ENCODE measurements around the gene TRIM47. TPM values are rescaled to one million over a fixed set of nuclear protein-coding genes. Genes with fewer than 3 reads are reported as not detected.
A peak's percentile ranks its signal among the peaks of the same experiment; 100 is the strongest.

The TRIM47 gene
- total and polyA plus RNA-seq, 2 of the 13 experiments (the other 11 are each of a cell fraction or from before 2014, with no cell fraction given), result 33.5 to 82.0 TPM

DNA sequence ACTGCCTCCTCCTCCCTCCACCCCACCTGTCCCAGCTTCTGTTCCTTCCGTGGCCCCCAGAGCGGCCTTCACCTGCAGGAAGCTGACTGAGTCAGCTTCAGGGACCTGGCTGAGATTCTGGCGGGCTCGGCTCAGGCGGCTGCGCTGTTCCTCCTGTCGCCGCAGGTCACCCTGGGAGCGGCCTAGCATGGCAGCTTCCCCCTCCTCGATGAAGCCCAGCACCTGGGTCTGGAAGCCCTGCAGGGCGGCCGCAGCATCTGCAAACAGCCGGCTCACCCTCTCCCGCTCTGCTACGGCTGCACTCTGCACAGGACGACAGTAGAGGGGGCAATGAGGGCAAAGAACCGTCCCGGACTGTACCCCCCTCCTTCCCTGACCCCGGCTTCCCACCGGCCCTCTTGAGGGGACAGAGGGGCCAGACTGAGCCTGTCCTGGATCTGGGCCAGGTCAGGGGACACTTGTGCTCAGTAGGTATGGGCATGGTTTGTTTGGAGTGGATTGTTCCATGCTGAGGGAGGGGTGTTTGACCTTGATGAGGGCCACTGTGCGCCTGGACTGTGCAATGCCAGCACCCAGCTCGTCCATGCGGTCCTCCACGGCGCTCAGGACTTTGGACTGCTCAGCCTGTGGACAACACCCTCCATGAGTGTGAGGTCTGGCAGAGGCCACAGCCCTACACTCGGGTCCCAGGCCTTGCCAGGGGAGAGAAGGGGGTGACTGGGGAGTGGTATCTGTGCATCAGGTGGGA, 2.0 kb downstream of the TRIM47 start (continued):
- TF ChIP-seq, protein P1, sequence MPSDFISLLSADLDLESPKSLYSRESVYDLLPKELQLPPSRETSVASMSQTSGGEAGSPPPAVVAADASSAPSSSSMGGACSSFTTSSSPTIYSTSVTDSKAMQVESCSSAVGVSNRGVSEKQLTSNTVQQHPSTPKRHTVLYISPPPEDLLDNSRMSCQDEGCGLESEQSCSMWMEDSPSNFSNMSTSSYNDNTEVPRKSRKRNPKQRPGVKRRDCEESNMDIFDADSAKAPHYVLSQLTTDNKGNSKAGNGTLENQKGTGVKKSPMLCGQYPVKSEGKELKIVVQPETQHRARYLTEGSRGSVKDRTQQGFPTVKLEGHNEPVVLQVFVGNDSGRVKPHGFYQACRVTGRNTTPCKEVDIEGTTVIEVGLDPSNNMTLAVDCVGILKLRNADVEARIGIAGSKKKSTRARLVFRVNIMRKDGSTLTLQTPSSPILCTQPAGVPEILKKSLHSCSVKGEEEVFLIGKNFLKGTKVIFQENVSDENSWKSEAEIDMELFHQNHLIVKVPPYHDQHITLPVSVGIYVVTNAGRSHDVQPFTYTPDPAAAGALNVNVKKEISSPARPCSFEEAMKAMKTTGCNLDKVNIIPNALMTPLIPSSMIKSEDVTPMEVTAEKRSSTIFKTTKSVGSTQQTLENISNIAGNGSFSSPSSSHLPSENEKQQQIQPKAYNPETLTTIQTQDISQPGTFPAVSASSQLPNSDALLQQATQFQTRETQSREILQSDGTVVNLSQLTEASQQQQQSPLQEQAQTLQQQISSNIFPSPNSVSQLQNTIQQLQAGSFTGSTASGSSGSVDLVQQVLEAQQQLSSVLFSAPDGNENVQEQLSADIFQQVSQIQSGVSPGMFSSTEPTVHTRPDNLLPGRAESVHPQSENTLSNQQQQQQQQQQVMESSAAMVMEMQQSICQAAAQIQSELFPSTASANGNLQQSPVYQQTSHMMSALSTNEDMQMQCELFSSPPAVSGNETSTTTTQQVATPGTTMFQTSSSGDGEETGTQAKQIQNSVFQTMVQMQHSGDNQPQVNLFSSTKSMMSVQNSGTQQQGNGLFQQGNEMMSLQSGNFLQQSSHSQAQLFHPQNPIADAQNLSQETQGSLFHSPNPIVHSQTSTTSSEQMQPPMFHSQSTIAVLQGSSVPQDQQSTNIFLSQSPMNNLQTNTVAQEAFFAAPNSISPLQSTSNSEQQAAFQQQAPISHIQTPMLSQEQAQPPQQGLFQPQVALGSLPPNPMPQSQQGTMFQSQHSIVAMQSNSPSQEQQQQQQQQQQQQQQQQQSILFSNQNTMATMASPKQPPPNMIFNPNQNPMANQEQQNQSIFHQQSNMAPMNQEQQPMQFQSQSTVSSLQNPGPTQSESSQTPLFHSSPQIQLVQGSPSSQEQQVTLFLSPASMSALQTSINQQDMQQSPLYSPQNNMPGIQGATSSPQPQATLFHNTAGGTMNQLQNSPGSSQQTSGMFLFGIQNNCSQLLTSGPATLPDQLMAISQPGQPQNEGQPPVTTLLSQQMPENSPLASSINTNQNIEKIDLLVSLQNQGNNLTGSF (CRISPR knock-in tag; IDR thresholded peaks at IDR 0.05), result peak; percentile 17; the same call in 1 of the 2 replicates
- TF ChIP-seq ZNF263 (CRISPR knock-in tag; IDR thresholded peaks at IDR 0.05) (peak; percentile 94), MAFG (CRISPR knock-in tag; IDR thresholded peaks at IDR 0.05) (no peak), ZNF790 (CRISPR knock-in tag; IDR thresholded peaks at IDR 0.05; ENCODE audit: borderline replicate concordance) (no peak; the same call in 1 of the 2 replicates), ZNF337 (CRISPR knock-in tag; IDR thresholded peaks at IDR 0.05; ENCODE audit: borderline replicate concordance, low read depth) (peak; percentile 96; the same call in 1 of the 2 replicates), ZNF12 (CRISPR knock-in tag; IDR thresholded peaks at IDR 0.05) (peak; percentile 91), ZNF616 (CRISPR knock-in tag; IDR thresholded peaks at IDR 0.05; ENCODE audit: low read depth) (peak; percentile 74; the same call in 1 of the 2 replicates), ZNF776 (CRISPR knock-in tag; IDR thresholded peaks at IDR 0.05) (peak; percentile 42; the same call in 1 of the 2 replicates), KMT2B (CRISPR knock-in tag; IDR thresholded peaks at IDR 0.05) (peak; percentile 65; the same call in 1 of the 2 replicates)
- TF ChIP-seq, protein P2, sequence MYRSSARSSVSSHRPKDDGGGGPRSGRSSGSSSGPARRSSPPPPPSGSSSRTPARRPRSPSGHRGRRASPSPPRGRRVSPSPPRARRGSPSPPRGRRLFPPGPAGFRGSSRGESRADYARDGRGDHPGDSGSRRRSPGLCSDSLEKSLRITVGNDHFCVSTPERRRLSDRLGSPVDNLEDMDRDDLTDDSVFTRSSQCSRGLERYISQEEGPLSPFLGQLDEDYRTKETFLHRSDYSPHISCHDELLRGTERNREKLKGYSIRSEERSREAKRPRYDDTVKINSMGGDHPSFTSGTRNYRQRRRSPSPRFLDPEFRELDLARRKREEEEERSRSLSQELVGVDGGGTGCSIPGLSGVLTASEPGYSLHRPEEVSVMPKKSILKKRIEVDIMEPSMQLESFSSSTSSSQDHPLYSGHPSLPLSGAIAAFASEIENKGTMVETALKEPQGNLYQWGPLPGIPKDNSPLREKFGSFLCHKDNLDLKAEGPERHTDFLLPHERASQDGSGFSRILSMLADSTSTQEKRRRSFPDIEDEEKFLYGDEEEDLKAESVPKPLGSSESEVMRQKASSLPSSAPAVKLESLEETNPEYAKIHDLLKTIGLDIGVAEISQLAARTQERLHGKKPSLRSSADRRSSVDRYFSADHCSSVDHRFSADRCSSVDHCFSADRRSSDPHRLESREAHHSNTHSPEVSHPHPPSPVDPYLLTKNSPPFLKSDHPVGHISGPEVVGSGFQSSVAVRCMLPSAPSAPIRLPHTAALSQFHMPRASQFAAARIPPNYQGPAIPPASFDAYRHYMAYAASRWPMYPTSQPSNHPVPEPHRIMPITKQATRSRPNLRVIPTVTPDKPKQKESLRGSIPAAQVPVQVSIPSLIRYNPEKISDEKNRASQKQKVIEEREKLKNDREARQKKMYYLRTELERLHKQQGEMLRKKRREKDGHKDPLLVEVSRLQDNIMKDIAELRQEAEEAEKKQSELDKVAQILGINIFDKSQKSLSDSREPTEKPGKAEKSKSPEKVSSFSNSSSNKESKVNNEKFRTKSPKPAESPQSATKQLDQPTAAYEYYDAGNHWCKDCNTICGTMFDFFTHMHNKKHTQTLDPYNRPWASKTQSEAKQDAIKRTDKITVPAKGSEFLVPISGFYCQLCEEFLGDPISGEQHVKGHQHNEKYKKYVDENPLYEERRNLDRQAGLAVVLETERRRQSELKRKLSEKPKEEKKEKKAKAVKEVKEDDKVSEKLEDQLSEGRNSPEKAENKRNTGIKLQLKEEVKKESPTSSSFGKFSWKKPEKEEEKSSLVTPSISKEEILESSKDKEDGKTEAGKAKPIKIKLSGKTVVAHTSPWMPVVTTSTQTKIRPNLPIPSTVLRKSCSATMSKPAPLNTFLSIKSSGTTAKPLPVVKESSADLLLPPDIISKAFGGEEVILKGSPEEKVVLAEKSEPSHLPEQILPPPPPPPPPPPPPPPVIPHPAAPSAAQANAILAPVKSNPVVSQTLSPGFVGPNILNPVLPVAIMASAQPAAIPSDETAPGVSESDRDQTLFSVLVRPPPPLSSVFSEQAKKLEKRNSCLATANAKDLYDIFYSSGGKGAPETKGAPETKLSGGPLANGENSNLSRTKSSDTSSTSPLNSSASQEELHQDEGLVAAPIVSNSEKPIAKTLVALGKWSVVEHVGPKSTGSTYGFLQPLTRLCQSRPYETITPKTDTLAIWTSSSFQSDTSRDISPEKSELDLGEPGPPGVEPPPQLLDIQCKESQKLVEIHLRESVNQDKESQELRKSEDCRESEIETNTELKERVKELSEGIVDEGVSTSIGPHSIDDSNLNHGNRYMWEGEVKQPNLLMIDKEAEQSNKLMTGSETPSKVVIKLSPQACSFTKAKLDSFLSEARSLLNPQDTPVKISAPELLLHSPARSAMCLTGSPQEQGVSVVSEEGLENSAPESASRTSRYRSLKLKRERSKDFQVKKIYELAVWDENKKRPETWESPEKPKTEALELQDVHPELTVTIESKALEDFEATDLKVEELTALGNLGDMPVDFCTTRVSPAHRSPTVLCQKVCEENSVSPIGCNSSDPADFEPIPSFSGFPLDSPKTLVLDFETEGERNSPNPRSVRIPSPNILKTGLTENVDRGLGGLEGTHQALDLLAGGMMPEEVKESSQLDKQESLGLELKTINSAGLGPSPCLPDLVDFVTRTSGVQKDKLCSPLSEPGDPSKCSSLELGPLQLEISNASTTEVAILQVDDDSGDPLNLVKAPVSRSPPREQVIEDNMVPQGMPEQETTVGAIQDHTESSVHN (CRISPR knock-in tag; IDR thresholded peaks at IDR 0.05), result peak; percentile 99
- TF ChIP-seq, protein P3, sequence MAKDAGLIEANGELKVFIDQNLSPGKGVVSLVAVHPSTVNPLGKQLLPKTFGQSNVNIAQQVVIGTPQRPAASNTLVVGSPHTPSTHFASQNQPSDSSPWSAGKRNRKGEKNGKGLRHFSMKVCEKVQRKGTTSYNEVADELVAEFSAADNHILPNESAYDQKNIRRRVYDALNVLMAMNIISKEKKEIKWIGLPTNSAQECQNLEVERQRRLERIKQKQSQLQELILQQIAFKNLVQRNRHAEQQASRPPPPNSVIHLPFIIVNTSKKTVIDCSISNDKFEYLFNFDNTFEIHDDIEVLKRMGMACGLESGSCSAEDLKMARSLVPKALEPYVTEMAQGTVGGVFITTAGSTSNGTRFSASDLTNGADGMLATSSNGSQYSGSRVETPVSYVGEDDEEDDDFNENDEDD (CRISPR knock-in tag; IDR thresholded peaks at IDR 0.05; ENCODE audit: borderline replicate concordance), result peak; percentile 76
- TF ChIP-seq, protein P4, sequence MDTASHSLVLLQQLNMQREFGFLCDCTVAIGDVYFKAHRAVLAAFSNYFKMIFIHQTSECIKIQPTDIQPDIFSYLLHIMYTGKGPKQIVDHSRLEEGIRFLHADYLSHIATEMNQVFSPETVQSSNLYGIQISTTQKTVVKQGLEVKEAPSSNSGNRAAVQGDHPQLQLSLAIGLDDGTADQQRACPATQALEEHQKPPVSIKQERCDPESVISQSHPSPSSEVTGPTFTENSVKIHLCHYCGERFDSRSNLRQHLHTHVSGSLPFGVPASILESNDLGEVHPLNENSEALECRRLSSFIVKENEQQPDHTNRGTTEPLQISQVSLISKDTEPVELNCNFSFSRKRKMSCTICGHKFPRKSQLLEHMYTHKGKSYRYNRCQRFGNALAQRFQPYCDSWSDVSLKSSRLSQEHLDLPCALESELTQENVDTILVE (CRISPR knock-in tag; IDR thresholded peaks at IDR 0.05), result peak; percentile 41; the same call in 1 of the 2 replicates

Measured in HepG2 (cell line).